Activated CD8-positive, alpha-beta memory T cell treated with anti-CD3 and anti-CD28 coated beads, Interleukin-2, amount 50 U/mL, for 1 hour (primary cell): ENCODE results near the gene APOA1.
"Not testable (repeated sequence)": the region's sequence is repeated elsewhere in the genome, so short reads cannot be mapped to it uniquely, and the experiment has no call there.

Source experiments
- DNase-seq: peaks from one replicate; pipeline ENCODE4 v3.0.0-alpha.2; 2020; ENCODE audit errors: extremely low read depth

APOA1 gene

GRCh38 chr11:116834535-116835041 is 2.8 kb downstream of the APOA1 start:
- not testable (repeated sequence) for DNase-seq

GRCh38 chr11:116833816-116834534 is 3.4 kb downstream of the APOA1 start:
- no peak for DNase-seq

- DNase-seq = no peak
Measured at GRCh38 chr11:116833491-116833815, 4.0 kb downstream of the APOA1 start.

- DNase-seq = no peak
Measured at GRCh38 chr11:116832350-116833290, 4.8 kb downstream of the APOA1 start.

- DNase-seq = no peak
Measured at GRCh38 chr11:116831790-116832349, 5.6 kb downstream of the APOA1 start.

GRCh38 chr11:116830184-116830912 is 7.1 kb downstream of the APOA1 start:
- DNase-seq = no peak

GRCh38 chr11:116829525-116830183 is 7.8 kb downstream of the APOA1 start, which contains the start of gene APOC3:
Gene APOC3, plus strand, starts transcription at chr11:116829907. Its CDS starts 676 bp downstream, at chr11:116830583.
- no peak for DNase-seq

GRCh38 chr11:116828632-116829524 is 8.5 kb downstream of the APOA1 start:
- DNase-seq = no peak

GRCh38 chr11:116827461-116827860 is 10.0 kb downstream of the APOA1 start:
- no peak for DNase-seq

GRCh38 chr11:116826751-116827431 is 10.5 kb downstream of the APOA1 start:
- DNase-seq = no peak

- no peak for DNase-seq
Measured at GRCh38 chr11:116825854-116826750, 11.3 kb downstream of the APOA1 start.

- DNase-seq = no peak
Measured at GRCh38 chr11:116825434-116825833, 12.0 kb downstream of the APOA1 start.

- DNase-seq = no peak
Measured at GRCh38 chr11:116823031-116823843, 14.2 kb downstream of the APOA1 start, which contains the start of gene APOA4. Gene APOA4, minus strand, starts transcription at chr11:116823304. Its CDS starts 113 bp downstream, at chr11:116823191.

GRCh38 chr11:116822575-116822974 is 14.8 kb downstream of the APOA1 start:
- DNase-seq = no peak

- no peak for DNase-seq
Measured at GRCh38 chr11:116821050-116821918, 16.1 kb downstream of the APOA1 start.

- DNase-seq = no peak
Measured at GRCh38 chr11:116819049-116819448, 18.4 kb downstream of the APOA1 start.
